Uterus (tissue), 2 donors: Measurements from ENCODE around the gene SCN1B.

Source experiments
- CTCF ChIP-seq, 4 experiments: fragments of 200-600 bp in 2 of 4; fragments of 450-650 bp in 2 of 4; sonication (generic) in 2 of 4; IDR thresholded peaks; one replicate each; pipeline ENCODE4 v1.5.1; 2016 to 2019; ENCODE audit warnings: antibody characterized with exemption in 4 of 4, mild to moderate bottlenecking in 2 of 4, moderate library complexity in 1 of 4
- POLR2A ChIP-seq, 2 donors: fragments of 450-650 bp; IDR thresholded peaks; one replicate each; pipeline ENCODE4 v1.6.1; 2016; ENCODE audit warnings: antibody characterized with exemption in 2 of 2, mild to moderate bottlenecking in 1 of 2, moderate library complexity in 1 of 2

GRCh38 chr19:34984287-34984686 lies 46.0 kb upstream of the SCN1B start:
- TF ChIP-seq CTCF (IDR thresholded peaks at IDR 0.05) (no peak), POLR2A (IDR thresholded peaks at IDR 0.05) (no peak)
